Measurements from ENCODE around the gene PLVAP.

The PLVAP gene

GRCh38 chr19:17376935-17377600 lies at the start of gene PLVAP:
TSS of gene PLVAP (minus strand) at chr19:17377342. CDS start at chr19:17377288, 54 bp downstream.
- no peak for DNase-seq

GRCh38 chr19:17424743-17425365 lies 47.7 kb upstream of the PLVAP start:
- peak; percentile 56 for DNase-seq

DNA sequence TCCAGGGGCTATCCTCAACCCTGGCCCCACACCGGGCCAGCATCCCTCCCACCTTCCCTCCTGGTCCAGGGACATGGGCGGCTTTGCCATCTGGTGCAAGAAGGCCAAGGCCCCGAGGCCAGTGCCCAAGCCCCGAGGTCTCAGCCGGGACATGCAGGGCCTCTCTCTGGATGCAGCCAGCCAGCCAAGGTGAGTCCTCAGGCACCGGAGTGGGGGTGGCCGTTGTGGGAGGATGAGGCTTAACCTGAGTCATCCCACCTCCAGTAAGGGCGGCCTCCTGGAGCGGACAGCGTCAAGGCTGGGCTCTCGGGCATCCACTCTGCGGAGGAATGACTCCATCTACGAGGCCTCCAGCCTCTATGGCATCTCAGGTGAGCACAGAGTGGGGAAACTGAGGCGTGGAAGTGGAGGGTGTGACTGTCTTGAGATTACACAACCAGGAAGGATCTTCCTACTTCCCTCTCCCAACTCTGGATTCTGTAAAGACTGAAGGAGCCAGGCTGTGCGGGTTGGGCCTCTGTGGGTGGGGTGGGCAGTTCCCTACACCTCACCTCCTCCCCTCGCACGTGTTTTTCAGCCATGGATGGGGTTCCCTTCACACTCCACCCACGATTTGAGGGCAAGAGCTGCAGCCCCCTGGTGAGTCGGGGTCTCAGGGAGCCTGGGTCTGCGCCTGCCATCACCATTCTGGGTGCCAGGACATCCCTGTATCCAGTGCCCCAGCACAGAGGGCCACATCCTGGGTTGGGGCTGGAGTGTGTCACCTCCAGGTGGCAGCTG lies 46.5 kb upstream of the PLVAP start:
- DNase-seq, result no peak

DNA sequence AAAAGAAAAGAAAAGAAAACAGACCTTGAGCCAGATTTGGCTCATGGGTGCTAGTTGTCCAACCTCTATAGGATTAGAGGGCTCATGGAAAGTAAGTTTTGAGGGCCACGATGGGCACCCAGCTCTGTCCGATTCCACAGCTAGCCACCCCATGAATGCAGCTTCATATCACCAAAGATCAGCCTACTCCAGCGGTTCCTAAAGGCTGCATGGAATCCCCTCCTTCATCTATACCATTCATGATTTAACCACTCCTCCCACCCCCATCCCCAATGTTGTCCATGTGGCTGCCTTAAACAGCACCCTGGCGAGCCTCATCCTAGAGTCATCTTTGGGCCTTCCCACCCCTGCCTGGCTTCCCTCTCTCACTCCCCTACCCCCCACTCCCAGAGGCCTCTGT lies 44.8 kb upstream of the PLVAP start:
- DNase-seq, result no peak

GRCh38 chr19:17420475-17420924 lies 43.4 kb upstream of the PLVAP start:
- peak; percentile 63 for DNase-seq

- peak; percentile 99 for DNase-seq
Observed at GRCh38 chr19:17419621-17420474, 42.7 kb upstream of the PLVAP start, which contains the start of gene MVB12A. TSS of gene MVB12A (plus strand) at chr19:17420047. CDS start at chr19:17420136, 89 bp downstream.

- no peak for DNase-seq
Observed at GRCh38 chr19:17419154-17419620, 42.0 kb upstream of the PLVAP start.

- no peak for DNase-seq
Observed at GRCh38 chr19:17418710-17419109, 41.6 kb upstream of the PLVAP start.

DNA sequence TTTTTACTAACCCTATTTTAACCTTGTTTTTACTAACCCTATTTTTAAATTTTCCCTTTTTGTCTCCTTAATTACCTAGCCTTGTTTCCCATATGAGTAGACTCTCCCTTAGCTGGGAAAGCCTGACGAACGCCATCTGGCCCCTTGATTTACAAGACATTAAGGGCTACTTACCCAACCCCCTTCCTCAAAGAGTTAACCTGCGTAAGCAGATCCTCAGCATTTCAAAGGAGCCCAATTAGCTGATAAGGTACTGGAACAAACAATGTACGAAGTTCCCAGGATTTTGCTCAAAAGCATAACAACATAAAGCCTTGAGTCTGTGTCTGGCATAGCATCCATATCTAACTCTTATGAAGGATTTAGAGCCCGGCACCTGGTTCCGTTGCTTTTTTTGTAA lies 38.0 kb upstream of the PLVAP start:
- no peak for DNase-seq

GRCh38 chr19:17414097-17414496 lies 37.0 kb upstream of the PLVAP start:
- DNase-seq, result no peak

GRCh38 chr19:17411801-17412200 lies 34.7 kb upstream of the PLVAP start:
- DNase-seq, result no peak

DNA sequence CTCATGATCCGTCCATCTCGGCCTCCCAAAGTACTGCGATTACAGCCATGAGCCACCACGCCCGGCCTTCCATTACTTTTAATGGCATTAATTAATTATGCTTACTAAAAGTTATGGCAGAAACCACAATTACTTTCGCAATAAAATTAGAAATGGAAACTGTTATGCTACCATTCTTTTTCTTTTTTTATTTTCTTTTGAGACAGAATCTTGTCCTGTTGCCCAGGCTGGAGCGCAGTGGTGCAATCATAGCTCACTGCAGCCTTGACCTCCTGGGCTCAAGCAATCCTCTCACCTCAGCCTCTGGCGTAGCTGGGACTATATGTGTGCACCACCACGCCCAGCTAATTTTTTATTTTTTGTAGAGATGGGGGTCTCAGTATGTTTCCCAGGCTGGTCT lies 32.8 kb upstream of the PLVAP start:
- DNase-seq, result no peak

GRCh38 chr19:17406887-17407196 lies 29.7 kb upstream of the PLVAP start:
- no peak for DNase-seq

GRCh38 chr19:17406046-17406886 lies 29.1 kb upstream of the PLVAP start:
- peak; percentile 63 for DNase-seq

DNA sequence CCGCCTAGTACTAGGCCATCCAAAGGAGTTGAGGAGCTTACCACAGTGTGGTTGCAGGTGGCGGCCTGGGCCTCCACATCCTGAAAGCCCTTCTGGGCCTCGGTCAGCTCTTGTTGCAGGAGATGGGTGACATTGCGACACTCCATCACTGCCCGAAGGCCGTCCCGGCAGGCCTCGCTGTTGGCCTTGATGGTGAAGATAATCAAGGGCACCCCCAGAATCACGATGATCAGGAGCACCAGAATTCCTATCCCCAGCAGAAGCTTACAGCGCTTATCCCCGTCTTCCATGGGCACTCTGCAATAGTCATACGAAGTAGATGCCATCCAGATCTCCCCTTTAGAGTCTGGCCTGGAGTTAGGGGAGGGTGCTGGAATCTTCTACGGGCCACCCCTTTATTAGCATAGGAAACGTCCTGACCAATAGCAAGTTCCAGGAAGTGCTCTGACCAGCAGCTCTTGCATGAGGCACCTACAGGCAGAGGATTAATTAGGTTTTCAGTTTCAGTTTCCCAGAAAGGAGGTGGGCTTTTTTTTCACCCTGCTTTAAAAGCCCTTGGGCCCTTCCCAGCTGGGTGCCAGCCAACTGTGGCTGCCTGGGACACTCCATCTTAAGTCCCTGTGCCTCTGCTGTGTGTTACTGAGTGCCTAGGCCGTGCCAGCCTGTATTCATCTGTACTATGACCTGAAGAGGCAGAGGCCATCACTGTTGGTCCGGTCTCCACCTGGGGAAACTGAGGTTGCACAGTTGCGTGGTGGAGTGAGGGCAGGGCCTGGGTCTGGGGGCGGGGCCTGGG lies 28.3 kb upstream of the PLVAP start, which contains the start of gene BST2:
Gene BST2, minus strand, starts transcription at position 381 of the 796 bp plus-strand sequence. Its CDS starts 55 bp downstream, at position 326.
- no peak for DNase-seq

DNA sequence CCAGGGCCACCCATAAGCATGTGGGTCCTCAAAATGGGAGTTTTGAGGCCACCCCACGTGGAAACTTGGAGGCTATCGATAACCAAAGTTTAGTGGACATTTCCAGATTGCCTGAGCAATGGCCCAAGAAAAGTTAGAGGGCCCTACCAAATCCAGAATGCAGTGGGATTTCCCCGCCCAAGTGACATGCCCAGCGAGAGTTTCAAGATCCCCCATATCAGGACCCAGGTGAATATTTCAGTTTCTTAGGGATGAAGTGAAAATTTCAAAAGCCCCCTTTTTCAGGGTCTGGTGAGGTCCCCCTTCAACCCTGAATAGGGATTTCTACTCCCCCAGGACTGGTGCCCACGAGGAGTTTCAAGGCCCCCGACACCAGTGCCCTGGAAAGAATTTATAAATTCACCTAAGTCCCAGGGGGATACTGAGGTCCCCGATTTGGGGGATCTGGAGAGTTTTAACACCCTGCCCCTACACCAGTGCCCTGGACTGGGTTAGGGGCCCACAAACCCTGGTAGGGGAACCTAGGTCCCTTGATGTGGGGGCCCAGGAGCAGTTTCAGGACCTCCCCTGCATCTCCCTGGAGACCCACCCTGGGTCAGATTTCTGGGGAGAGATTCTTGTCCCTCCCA lies 27.6 kb upstream of the PLVAP start:
- DNase-seq, result no peak

- DNase-seq, result no peak
Observed at GRCh38 chr19:17404015-17404414, 26.9 kb upstream of the PLVAP start.

DNA sequence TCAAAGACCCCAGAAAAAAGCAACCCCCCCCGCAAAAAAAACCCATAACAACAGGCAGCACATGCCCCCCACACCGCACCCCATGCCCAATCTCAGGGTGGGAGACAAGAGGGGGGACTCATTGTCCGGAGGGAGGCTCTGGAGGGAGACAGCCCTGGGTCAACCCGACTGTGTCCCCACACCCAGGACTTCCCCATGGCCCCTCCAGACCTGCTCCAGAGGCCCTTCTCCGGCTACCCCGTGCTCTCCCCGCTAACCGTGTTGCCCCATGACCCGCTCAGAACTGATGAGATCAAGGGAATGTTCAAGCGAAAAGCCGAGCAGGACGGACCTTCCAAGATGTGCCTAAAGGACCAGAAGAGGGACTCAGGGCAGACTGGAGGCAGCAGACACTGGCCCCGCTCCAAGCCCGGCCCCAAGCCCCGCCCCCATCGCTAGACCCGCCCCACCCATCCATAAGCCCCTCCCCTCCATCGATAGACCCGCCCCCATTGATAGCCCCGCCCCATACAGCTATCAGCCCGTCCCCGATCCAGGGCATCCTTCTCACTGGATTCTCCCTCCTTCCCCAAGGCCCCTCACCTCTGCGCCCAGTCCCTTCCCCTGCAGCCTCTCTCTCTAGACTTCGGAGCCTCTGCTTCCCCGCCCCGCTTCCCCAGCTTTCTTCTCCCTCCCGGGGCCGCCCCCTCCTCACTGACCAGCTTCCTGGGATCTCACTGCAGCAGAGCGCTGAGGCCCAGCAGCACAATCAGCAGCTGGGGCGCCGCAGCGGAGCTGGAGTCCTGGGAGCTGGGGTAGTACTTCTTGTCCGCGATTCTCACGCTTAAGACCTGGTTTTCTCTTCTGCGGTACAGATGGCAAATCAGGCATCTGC lies 26.1 kb upstream of the PLVAP start:
- no peak for DNase-seq

GRCh38 chr19:17401628-17402027 lies 24.5 kb upstream of the PLVAP start:
- DNase-seq, result no peak

All from left hindlimb (tissue), 1 donor.